Colonic mucosa (tissue), 4 donors: Measurements from ENCODE around the gene RFX2. TPM values are rescaled to one million over a fixed set of nuclear protein-coding genes. Genes with fewer than 3 reads are reported as not detected.

Source experiments
- DNase-seq: peaks from one replicate; pipeline ENCODE4 v3.0.0-alpha.2; 2020
- H3K27ac ChIP-seq: fragments of 200-600 bp; one replicate; pipeline ENCODE4 v1.8.0; 2021
- H3K27me3 ChIP-seq: fragments of 200-600 bp; one replicate; pipeline ENCODE4 v1.8.0; 2021
- H3K36me3 ChIP-seq: fragments of 200-600 bp; one replicate; pipeline ENCODE4 v1.8.0; 2021
- H3K4me1 ChIP-seq: fragments of 200-600 bp; one replicate; pipeline ENCODE4 v1.8.0; 2021; ENCODE audit warnings: mild to moderate bottlenecking
- H3K4me3 ChIP-seq: fragments of 200-600 bp; one replicate; pipeline ENCODE4 v1.8.0; 2021
- H3K9ac ChIP-seq, 2 donors: one replicate each; pipeline ENCODE4 v1.7.0; 2013; ENCODE audit warnings: control low read depth in 2 of 2, low read depth in 2 of 2, low read length in 2 of 2
- H3K9me3 ChIP-seq: fragments of 200-600 bp; one replicate; pipeline ENCODE4 v1.8.0; 2021
- intact Hi-C: fragments of 100-400 bp; cut with DNase I; formaldehyde crosslinking; loops from one replicate; pipeline ENCODE4 v1.14.1; 2022
- total RNA-seq, 2 donors: library from RNA; stranded (reverse); fragmentation: NEBNext Ultra II Directional in 1 of 2; extraction: Animal tissue kit (Norgen Biotek cat#: 25700) in 1 of 2; gene quantifications; one replicate each; pipeline ENCODE4 v1.2.1, GENCODE V29; 2021
- TF ChIP-seq, protein P1 (sequence below): fragments of 200-600 bp; IDR thresholded peaks from one replicate; pipeline ENCODE4 v1.8.0; 2022; ENCODE audit warnings: antibody characterized with exemption, mild to moderate bottlenecking
- donor health status: healthy.
- donor health status: DM: no; HTN: no; CAD: no.
- donor health status: DM: no; HTN: no; CAD: no.

The RFX2 gene
- 1 to 10 TPM; 6.2 to 7.3 TPM for total RNA-seq

DNA sequence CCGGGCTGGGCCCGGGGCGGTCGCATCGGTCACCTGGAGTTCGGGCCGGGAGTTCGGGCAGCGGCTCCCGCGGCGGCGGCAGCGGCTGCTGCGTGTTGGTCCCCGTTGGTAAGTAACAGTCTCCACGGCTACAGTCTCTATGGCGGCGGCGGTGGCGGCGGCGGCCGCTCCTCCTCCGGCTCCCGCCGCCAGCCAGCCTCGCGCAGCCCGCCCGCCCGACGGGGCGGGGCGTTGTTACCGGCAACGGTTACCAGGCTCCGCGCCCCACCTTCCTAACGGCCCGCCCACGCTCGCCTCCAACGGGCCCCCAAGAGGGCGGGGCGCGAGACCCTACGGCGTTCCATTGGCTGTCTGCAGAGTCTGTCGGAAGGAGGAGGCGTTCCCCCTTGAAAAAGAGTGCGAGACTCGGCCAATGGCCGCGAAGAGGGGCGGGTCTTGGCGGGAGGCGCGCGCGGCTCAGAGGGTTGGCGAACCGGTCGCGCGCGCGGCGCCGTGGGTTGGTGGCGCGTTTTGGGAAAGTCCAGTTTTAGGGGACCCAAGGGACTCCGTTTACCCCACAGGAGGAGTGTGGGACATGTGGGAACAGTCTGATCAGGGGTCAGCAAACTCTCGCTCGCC, at the start of gene RFX2:
Gene RFX2, minus strand, starts transcription at position 141 of the 618 bp plus-strand sequence. CDS start 63,004 bp downstream, outside the sequence.
- no peaks in the 10 kb centered on the region for H3K36me3 ChIP-seq
- peak within 1 kb of the TSS; percentile 71 for H3K27ac ChIP-seq
- DNase-seq: peak; percentile 99
- TF ChIP-seq, protein P1, sequence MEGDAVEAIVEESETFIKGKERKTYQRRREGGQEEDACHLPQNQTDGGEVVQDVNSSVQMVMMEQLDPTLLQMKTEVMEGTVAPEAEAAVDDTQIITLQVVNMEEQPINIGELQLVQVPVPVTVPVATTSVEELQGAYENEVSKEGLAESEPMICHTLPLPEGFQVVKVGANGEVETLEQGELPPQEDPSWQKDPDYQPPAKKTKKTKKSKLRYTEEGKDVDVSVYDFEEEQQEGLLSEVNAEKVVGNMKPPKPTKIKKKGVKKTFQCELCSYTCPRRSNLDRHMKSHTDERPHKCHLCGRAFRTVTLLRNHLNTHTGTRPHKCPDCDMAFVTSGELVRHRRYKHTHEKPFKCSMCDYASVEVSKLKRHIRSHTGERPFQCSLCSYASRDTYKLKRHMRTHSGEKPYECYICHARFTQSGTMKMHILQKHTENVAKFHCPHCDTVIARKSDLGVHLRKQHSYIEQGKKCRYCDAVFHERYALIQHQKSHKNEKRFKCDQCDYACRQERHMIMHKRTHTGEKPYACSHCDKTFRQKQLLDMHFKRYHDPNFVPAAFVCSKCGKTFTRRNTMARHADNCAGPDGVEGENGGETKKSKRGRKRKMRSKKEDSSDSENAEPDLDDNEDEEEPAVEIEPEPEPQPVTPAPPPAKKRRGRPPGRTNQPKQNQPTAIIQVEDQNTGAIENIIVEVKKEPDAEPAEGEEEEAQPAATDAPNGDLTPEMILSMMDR: no peak
- no peaks in the 10 kb centered on the region for H3K9me3 ChIP-seq
- H3K4me3 ChIP-seq: peak within 1 kb of the TSS; percentile 57
- no peaks in the 10 kb centered on the region for H3K27me3 ChIP-seq
- H3K9ac ChIP-seq: peak within 1 kb of the TSS; percentile 83 to 84
- H3K4me1 ChIP-seq: peaks cover 5% of the 10 kb centered on the region
- intact Hi-C loops: loop anchor here (5.0 kb wide), 1 partner anchor 53 kb away; no protein-coding TSS in a partner anchor

DNA sequence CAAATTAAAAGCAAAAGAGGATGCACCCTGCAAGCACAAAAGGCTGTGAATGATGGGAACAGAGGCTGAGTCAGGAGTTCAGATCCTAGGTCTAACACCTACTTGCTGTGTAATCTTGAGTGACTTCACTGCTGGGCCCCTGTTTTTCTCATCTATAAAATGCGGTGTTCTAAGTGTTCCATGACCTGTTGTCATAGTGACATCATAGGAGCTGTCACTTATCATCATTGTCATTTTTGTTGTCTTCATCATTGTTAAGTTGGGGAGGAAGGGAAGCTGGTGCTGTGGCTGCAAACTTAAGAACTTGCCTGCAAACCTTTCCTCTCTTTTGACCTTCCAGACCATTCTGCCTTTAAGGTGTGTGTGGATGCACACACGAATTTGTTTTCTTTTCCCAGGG, 45.7 kb upstream of the RFX2 start:
- DNase-seq: no peak
- H3K36me3 ChIP-seq: no peaks in the 10 kb centered on the region
- no peaks in the 10 kb centered on the region for H3K4me1 ChIP-seq
- no peak overlapping the region for H3K27ac ChIP-seq
- no peaks in the 10 kb centered on the region for H3K9me3 ChIP-seq
- H3K27me3 ChIP-seq: no peaks in the 10 kb centered on the region
- TF ChIP-seq, protein P1: no peak
- no peak overlapping the region for H3K9ac ChIP-seq
- no peak overlapping the region for H3K4me3 ChIP-seq
- intact Hi-C loops: no loop called here

- Histone ChIP-seq H3K4me1 (no peaks in the 10 kb centered on the region), H3K27ac (no peak overlapping the region), H3K9me3 (no peaks in the 10 kb centered on the region), H3K9ac (no peak overlapping the region), H3K36me3 (no peaks in the 10 kb centered on the region), H3K4me3 (no peak overlapping the region), H3K27me3 (no peaks in the 10 kb centered on the region)
- DNase-seq: no peak
- TF ChIP-seq, protein P1: no peak
- intact Hi-C loops: no loop called here
These were observed 40.0 kb upstream of the RFX2 start for GRCh38 chr19:6150289-6150688.

GRCh38 chr19:6141217-6141616, 30.9 kb upstream of the RFX2 start:
- H3K36me3 ChIP-seq: no peaks in the 10 kb centered on the region
- no peak overlapping the region for H3K9ac ChIP-seq
- H3K27ac ChIP-seq: no peak overlapping the region
- intact Hi-C loops: no loop called here
- H3K27me3 ChIP-seq: no peaks in the 10 kb centered on the region
- H3K9me3 ChIP-seq: no peaks in the 10 kb centered on the region
- no peaks in the 10 kb centered on the region for H3K4me1 ChIP-seq
- DNase-seq: no peak
- H3K4me3 ChIP-seq: no peak overlapping the region
- TF ChIP-seq, protein P1: no peak

DNA sequence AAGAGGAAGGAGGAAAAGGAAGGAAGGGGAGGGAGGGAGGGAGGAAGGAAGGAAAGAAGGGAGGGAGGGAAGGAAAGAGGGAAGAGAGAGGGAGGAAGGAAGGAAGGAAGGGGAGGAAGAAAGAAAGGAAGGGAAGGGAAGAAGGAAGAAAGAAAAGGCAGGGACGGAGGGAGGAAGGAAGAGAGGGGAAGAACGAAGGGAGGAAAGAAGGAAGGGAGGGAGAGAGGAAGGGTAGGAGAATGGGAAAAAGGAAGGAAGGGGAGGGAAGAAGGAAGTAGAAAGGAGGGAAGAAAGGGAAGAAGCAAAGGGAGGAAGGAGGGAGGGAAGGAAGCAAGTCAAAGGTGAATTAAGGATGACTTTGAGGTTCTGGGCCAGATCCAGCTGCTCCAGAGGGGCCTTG, 28.2 kb upstream of the RFX2 start:
- Histone ChIP-seq H3K9me3 (no peaks in the 10 kb centered on the region), H3K4me3 (no peak overlapping the region), H3K27me3 (no peaks in the 10 kb centered on the region), H3K9ac (no peak overlapping the region), H3K36me3 (no peaks in the 10 kb centered on the region), H3K4me1 (no peaks in the 10 kb centered on the region), H3K27ac (no peak overlapping the region)
- TF ChIP-seq, protein P1: no peak
- DNase-seq: no peak
- intact Hi-C loops: no loop called here
